Iris pigment epithelial cell (primary cell): Measurements from ENCODE around the gene ZNF587.
"Not testable (repeated sequence)": the region's sequence is repeated elsewhere in the genome, so short reads cannot be mapped to it uniquely, and the experiment has no call there.

ENCODE experiments used
- DNase-seq: peaks from one replicate; pipeline ENCODE4 v3.0.0-alpha.2; 2011; ENCODE audit warnings: low read depth

The ZNF587 gene

GRCh38 chr19:57823155-57823554 lies 26.5 kb upstream of the ZNF587 start:
- DNase-seq = not testable (repeated sequence)

DNA sequence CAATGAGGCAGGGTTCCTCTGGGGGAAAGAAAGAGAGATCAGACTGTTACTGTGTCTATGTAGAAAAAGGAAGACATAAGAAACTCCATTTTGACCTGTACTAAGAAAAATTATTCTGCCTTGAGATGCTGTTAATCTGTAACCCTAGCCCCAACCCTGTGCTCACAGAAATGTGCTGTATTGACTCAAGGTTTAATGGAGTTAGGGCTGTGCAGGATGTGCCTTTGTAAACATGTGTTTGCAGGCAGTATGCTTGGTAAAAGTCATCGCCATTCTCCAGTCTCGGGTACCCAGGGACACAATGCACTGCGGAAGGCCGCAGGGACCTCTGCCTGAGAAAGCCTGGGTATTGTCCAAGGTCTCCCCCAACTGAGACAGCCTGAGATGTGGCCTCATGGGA lies 26.1 kb upstream of the ZNF587 start:
- DNase-seq = not testable (repeated sequence)

DNA sequence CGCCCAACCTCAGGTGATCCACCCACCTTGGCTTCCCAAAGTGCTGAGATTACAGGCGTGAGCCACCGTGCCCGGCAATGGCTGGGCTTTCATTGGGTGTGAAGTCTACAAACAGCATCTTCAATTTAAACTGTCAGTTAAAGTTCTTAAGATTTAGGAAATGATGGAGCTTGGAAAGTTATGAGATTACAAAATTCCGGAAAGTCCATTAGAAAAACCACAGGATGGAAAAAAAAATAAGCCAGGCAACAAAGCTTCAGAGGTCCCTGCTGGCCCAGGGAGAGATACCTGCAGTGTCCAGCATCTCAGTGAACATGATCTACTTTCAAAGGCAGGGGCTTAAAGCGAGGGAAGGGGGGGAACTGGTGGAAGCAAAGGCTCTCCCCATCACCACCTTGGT lies 24.1 kb upstream of the ZNF587 start:
- DNase-seq = no peak

DNA sequence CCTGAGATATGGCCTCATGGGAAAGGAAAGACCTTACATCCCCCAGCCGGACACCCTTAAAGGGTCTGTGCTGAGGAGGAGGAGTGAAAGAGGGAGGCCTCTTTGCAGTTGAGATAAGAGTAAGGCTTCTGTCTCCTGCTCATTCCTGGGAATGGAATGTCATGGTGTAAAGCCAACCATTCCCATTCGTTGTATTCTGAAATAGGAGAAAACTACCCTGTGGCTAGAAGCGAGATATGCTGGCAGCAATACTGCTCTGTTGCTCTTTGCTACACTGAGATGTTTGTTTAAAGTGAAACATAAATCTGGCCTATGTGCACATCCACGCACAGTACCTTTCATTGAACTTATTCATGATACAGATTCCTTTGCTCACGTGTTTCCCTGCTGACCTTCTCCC lies 20.3 kb upstream of the ZNF587 start:
- DNase-seq = no peak

GRCh38 chr19:57830071-57830602 lies 19.5 kb upstream of the ZNF587 start, which contains the start of gene ZNF587B:
TSS of gene ZNF587B (plus strand) at chr19:57830299. CDS start at chr19:57830529, 230 bp downstream.
- DNase-seq = peak; percentile 70

- not testable (repeated sequence) for DNase-seq
These were observed 12.7 kb upstream of the ZNF587 start for GRCh38 chr19:57836991-57837390.

DNA sequence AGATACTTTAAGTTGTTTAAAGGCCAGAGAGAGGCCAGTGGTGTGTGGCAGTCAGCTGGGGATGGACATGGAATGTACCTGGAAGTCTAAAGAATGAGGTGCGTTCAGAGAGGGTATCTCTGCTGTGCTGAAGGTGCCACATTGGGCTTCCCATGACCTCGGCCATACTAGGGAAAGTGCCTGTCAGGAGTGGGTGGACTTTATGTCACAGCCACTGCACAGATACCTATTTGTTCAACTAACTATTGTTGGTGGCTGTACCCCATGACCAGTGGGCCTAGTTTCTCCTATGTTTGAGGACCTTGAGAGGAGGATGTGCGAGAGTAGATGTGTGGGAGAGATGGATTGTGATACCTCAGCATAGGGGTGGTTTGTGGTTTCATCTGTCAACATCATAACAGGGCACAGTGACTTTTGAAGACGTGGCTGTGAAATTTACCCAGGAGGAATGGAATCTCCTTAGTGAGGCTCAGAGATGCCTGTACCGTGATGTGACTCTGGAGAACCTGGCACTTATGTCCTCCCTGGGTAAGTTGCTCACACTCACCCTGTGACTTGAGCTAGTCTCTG lies 11.0 kb upstream of the ZNF587 start:
- not testable (repeated sequence) for DNase-seq

- no peak for DNase-seq
These were observed 8.4 kb upstream of the ZNF587 start for GRCh38 chr19:57841122-57841763.

- DNase-seq = peak; percentile 60
These were observed 2.5 kb upstream of the ZNF587 start for GRCh38 chr19:57847164-57847563.

GRCh38 chr19:57849162-57849665 lies 445 bp upstream of the ZNF587 start:
- DNase-seq = not testable (repeated sequence)

GRCh38 chr19:57850553-57851017 lies 926 bp downstream of the ZNF587 start:
- peak; percentile 71 for DNase-seq

DNA sequence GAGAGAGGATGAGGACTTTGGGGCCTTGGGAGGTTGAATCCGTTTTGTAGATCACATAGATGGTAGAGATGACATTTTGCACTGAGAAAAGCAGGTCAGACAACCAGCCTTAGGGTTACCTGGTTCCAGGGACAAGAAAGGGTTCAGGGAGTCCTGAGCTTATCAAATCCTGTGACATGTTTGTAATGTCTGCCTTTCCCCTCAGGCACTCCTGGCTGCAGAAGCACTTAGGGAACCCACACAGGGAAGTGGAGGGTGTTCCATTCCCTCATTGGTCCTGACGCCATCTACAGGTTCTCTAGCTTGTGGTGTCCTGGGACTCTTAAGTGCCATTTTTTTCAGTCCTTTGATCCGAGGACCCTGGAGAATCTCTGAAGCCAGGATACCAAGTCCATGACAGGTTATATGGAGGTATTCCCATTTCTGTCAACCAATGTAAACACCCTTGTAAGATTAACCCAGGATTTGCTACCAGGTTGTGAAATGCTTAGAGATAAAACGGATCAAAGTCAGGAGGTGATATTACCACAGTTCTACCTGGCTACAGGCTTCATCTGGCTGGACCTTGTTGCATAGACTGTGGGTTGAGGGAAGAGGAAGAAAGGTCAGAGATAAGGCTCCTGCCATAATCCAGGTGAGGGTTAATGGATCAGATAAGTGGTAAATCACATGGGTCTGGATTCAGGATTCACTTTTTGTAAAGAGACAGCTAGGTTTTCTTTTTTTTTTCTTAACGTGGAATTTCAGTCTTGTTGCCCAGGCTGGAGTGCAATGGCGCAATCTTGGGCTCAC lies 2.3 kb downstream of the ZNF587 start:
- not testable (repeated sequence) for DNase-seq

GRCh38 chr19:57854117-57854516 lies 4.5 kb downstream of the ZNF587 start:
- DNase-seq = not testable (repeated sequence)

DNA sequence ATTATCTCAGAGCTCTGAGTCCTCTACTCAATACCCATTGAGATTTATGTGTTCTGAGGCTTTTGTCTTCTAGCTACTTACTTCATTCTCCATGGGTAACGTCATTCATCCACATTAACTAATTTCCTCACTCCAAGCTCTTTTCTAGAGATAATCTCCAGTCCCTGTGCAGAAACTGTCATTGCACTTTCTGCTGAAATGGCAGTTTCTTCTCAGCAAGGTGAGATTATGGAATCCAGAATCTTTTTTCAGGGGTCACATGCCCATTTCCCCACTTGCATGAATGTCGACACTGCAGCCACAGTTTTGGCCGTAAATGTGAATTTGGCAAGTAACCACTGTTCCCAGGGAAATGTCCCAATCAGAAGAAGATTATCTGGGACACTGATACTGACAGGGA lies 12.7 kb downstream of the ZNF587 start:
- not testable (repeated sequence) for DNase-seq

- DNase-seq = no peak
These were observed 18.3 kb downstream of the ZNF587 start for GRCh38 chr19:57867868-57868492.

- DNase-seq = not testable (repeated sequence)
These were observed 20.0 kb downstream of the ZNF587 start for GRCh38 chr19:57869655-57870054.

DNA sequence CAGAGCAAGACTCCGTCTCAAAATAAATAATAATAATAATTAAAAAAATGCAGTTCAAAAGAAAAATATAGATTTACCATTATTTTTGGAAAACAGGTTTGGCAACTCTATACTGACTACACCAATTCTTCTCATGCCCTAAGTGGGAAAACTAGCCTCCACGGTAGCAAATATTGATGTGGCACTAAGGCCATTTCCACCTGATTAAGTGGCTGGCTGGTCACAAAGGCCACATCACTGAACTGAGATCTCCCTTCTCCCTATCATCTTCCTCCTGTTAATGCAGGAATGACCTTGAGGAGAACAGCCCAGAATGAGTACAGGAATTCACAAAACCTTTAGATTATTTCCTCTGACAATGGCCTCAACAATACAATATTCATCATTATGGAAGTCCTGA lies 20.6 kb downstream of the ZNF587 start:
- no peak for DNase-seq

DNA sequence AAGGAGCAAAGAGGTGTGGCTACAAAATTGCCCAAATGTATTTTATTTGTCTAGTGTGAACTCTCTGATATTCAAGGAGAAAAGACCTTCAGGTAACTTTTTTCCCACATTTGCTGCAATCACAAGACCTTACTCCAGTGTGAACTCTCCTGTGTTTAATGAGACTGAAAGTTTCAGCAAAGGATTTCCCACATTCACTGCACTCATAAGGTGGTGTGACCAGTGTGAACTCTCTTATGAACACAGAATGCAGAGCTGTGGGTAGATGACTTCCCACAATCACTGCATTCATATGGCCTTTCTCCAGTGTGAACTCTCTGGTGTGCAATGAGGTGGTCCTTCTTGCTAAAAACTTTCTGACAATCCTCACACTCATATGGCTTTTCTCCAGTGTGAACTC lies 22.8 kb downstream of the ZNF587 start:
- DNase-seq = no peak

DNA sequence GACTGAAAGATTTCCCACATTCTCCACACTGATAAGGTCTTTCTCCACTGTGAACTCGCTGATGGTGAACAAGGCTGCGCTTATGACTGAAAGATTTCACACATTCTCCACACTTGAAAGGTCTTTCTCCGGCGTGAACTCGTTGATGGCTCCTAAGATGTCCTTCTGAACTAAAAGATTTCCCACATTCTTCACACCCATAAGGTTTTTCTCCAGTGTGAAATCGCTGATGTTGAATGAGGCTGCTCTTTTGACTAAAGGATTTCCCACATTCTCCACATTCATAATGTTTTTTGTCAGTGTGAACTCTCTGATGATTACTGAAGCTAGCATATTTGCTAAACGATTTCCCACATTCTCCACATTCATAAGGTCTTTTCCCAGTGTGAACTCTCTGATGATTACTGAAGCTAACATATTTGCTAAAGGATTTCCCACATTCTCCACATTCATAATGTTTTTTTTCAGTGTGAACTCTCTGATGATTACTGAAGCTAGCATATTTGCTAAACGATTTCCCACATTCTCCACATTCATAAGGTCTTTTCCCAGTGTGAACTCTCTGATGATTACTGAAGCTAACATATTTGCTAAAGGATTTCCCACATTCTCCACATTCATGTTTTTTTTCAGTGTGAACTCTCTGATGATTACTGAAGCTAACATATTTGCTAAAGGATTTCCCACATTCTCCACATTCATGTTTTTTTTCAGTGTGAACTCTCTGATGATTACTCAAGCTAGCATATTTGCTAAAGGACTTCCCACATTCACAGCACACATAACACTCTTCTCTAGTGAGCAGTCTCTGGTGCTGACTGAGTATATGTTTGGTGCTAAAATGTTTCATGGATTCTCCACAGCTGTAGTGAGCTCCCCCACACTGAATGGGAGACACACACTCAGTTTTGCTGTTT lies 24.5 kb downstream of the ZNF587 start:
- not testable (repeated sequence) for DNase-seq

DNA sequence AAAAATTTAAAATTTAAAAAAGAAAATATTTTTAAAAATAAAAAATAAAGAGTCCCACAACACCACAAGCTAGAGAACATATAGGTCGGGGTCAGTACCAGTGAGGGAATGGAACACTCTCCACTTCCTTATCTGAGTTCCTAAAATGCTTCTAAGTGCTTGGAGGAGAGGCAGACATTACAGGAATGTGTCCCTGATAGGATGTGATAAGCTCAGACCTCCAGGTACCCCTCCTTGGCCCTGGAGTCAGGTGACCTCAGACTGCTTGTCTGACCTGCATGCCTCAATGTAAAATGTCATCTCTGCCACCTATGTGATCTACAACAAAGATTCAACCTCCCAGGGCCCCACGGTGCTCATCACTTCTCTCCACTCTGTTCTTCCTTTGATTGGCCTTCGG lies 36.4 kb downstream of the ZNF587 start:
- no peak for DNase-seq
